ENCODE results near the gene FBXL19. TPM values are rescaled to one million over a fixed set of nuclear protein-coding genes. Genes with fewer than 3 reads are reported as not detected.
A peak's percentile ranks its signal among the peaks of the same experiment; 100 is the strongest.

FBXL19 gene
- total and polyA plus RNA-seq, 2 of the 13 experiments (the other 11 are each of a cell fraction or from before 2014, with no cell fraction given) = 6.0 to 13.7 TPM

DNA sequence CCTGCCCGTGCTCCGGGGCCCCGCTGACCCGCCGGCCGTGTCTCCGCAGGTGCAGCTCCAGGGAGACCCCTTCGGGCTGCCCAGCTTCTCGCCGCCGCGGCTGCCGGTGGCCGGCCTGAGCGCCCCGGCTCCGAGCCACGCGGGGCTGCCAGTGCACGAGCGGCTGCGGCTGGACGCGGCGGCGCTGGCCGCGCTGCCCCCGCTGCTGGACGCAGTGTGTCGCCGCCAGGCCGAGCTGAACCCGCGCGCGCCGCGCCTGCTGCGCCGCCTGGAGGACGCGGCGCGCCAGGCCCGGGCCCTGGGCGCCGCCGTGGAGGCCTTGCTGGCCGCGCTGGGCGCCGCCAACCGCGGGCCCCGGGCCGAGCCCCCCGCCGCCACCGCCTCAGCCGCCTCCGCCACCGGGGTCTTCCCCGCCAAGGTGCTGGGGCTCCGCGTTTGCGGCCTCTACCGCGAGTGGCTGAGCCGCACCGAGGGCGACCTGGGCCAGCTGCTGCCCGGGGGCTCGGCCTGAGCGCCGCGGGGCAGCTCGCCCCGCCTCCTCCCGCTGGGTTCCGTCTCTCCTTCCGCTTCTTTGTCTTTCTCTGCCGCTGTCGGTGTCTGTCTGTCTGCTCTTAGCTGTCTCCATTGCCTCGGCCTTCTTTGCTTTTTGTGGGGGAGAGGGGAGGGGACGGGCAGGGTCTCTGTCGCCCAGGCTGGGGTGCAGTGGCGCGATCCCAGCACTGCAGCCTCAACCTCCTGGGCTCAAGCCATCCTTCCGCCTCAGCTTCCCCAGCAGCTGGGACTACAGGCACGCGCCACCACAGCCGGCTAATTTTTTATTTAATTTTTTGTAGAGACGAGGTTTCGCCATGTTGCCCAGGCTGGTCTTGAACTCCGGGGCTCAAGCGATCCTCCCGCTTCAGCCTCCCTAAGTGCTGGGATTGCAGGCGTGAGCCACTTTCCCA is 21.1 kb upstream of the FBXL19 start (continued):
- no peak for TF ChIP-seq ZNF710 (CRISPR knock-in tag; IDR thresholded peaks at IDR 0.05; ENCODE audit: borderline replicate concordance)
- no peak for TF ChIP-seq GATAD1 (CRISPR knock-in tag; IDR thresholded peaks at IDR 0.05)
- TF ChIP-seq EHMT2 (IDR thresholded peaks at IDR 0.05; ENCODE audit: borderline replicate concordance, low read depth, low read length) = no peak
- TF ChIP-seq ZNF329 (CRISPR knock-in tag; IDR thresholded peaks at IDR 0.05; ENCODE audit: low read depth) = 0 out of 2 replicates have a peak, but pooled peaks have one; percentile 18
- no peak for TF ChIP-seq XRCC5 (optimal IDR thresholded peaks at IDR 0.05; ENCODE audit: low read length)
- TF ChIP-seq ONECUT2 (CRISPR knock-in tag; IDR thresholded peaks at IDR 0.05) = no peak
- 0 out of 2 replicates have a peak, but pooled peaks have one; percentile 69 for TF ChIP-seq ZBTB38 (CRISPR knock-in tag; IDR thresholded peaks at IDR 0.05)
- TF ChIP-seq ZNF883 (CRISPR knock-in tag; IDR thresholded peaks at IDR 0.05; ENCODE audit: not compliant biosample characterization) = no peak
- TF ChIP-seq ZNF430 (CRISPR knock-in tag; IDR thresholded peaks at IDR 0.05) = 0 out of 2 replicates have a peak, but pooled peaks have one; percentile 16
- no peak for TF ChIP-seq ZNF678 (CRISPR knock-in tag; IDR thresholded peaks at IDR 0.05)
- TF ChIP-seq CENPBD1 (CRISPR knock-in tag; IDR thresholded peaks at IDR 0.05; ENCODE audit: borderline replicate concordance, low read depth) = no peak
- no peak for TF ChIP-seq ZNF83 (CRISPR knock-in tag; IDR thresholded peaks at IDR 0.05; ENCODE audit: borderline replicate concordance)
- TF ChIP-seq MEF2D (CRISPR knock-in tag; IDR thresholded peaks at IDR 0.05) = no peak
- TF ChIP-seq FOXO4 (CRISPR knock-in tag; conservative IDR thresholded peaks at IDR 0.05) = no peak
- no peak for TF ChIP-seq CREB1 (IDR thresholded peaks at IDR 0.05)
- no peak for TF ChIP-seq CREB1 (CRISPR knock-in tag; IDR thresholded peaks at IDR 0.05)
- TF ChIP-seq SNAPC2 (CRISPR knock-in tag; IDR thresholded peaks at IDR 0.05) = no peak
- TF ChIP-seq ETV5 (CRISPR knock-in tag; IDR thresholded peaks at IDR 0.05; ENCODE audit: borderline replicate concordance) = peak; percentile 10; the same call in 1 of the 2 replicates
- TF ChIP-seq RCOR2 (CRISPR knock-in tag; IDR thresholded peaks at IDR 0.05) = no peak
- TF ChIP-seq ATF7-NPFF (CRISPR knock-in tag; IDR thresholded peaks at IDR 0.05; ENCODE audit: low read depth) = no peak; the same call in 1 of the 2 replicates
- no peak for TF ChIP-seq CHCHD3 (CRISPR knock-in tag; IDR thresholded peaks at IDR 0.05)
- TF ChIP-seq FOXP1 (IDR thresholded peaks at IDR 0.05) = no peak
- TF ChIP-seq FOXP1 (CRISPR knock-in tag; IDR thresholded peaks at IDR 0.05) = no peak
- TF ChIP-seq ZNF577 (CRISPR knock-in tag; IDR thresholded peaks at IDR 0.05; ENCODE audit: borderline replicate concordance, low read depth) = no peak
- TF ChIP-seq MBD4 (IDR thresholded peaks at IDR 0.05; ENCODE audit: borderline replicate concordance, low read length) = no peak
- peak; percentile 62; the same call in 1 of the 2 replicates for TF ChIP-seq CCDC6 (CRISPR knock-in tag; IDR thresholded peaks at IDR 0.05)
- TF ChIP-seq, protein P1, sequence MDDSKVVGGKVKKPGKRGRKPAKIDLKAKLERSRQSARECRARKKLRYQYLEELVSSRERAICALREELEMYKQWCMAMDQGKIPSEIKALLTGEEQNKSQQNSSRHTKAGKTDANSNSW (CRISPR knock-in tag; IDR thresholded peaks at IDR 0.05; ENCODE audit: borderline replicate concordance) = no peak
- no peak for TF ChIP-seq ZFP37 (CRISPR knock-in tag; IDR thresholded peaks at IDR 0.05; ENCODE audit: borderline replicate concordance)

Measured in HepG2 (cell line).